Mucosa of descending colon (tissue), 3 donors: ENCODE measurements around the gene FADS2. TPM values are rescaled to one million over a fixed set of nuclear protein-coding genes. Genes with fewer than 3 reads are reported as not detected.

ENCODE experiments used
- ATAC-seq: fragments of 200-7000 bp; cut with Tn5 transposase; one replicate; pipeline ENCODE4 v1.9.1; 2020; ENCODE audit warnings: mild to moderate bottlenecking, moderate library complexity
- DNase-seq, 3 donors: peaks; one replicate each; pipeline ENCODE4 v3.0.0-alpha.2; 2020
- H3K36me3 ChIP-seq: fragments of 200-600 bp; one replicate; pipeline ENCODE4 v1.8.0; 2021; ENCODE audit warnings: low read depth, mild to moderate bottlenecking
- H3K4me1 ChIP-seq: fragments of 200-600 bp; one replicate; pipeline ENCODE4 v1.8.0; 2021; ENCODE audit warnings: low read depth, mild to moderate bottlenecking
- H3K4me3 ChIP-seq: fragments of 200-600 bp; one replicate; pipeline ENCODE4 v1.8.0; 2021; ENCODE audit warnings: mild to moderate bottlenecking
- H3K9me3 ChIP-seq: fragments of 200-600 bp; one replicate; pipeline ENCODE4 v1.8.0; 2021; ENCODE audit warnings: mild to moderate bottlenecking
- intact Hi-C, 2 donors: fragments of 100-400 bp; cut with DNase I in 1 of 2; cut with micrococcal nuclease in 1 of 2; formaldehyde crosslinking; loops; one replicate each; pipeline versions ENCODE4 v1.11.0 to v1.11.1; 2022; cut with DNase I, micrococcal nuclease
- total RNA-seq, 3 donors: library from RNA; stranded (reverse); fragmentation: NEBNext Ultra II Directional in 2 of 3; extraction: Animal tissue kit (Norgen Biotek cat#: 25700) in 2 of 3; gene quantifications; one replicate each; pipeline versions ENCODE4 v1.2.1 to v1.2.4, GENCODE V29; 2021 to 2023
- TF ChIP-seq, protein P1 (sequence below): fragments of 200-600 bp; IDR thresholded peaks from one replicate; pipeline ENCODE4 v1.8.0; 2022; ENCODE audit warnings: antibody characterized with exemption, mild to moderate bottlenecking
- donor health status: DM: no; HTN: no; CAD: no; lungs with moderate emphysema.
- donor health status: DM: no; HTN: no; CAD: no.
- donor health status: DM: no; HTN: yes; CAD: no.

The FADS2 gene
- total RNA-seq, 3 donors from 2014 or later, result 2.5 to 29.3 (median 8.6) TPM

DNA sequence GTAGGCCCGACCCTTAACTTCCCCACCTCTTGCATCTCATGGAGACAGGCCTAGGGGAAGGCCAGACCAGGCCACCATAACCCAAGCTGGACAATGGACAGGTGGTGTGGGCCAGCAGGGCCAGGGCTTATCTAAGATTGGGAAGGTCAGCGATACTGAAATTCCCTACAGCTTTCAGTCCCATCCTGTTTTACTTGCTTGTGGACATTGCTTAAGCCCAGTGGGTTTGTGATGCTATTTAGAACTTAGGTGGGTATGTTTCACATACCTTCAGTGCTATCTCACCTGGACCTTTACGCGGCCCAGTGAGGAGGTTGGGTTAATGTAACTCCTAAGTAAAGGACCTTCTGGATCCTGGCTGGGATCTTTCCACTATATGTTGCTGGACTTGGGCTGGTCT, 1.7 kb downstream of the FADS2 start:
- H3K4me1 ChIP-seq, result peaks cover 9% of the 10 kb centered on the region
- no peaks in the 10 kb centered on the region for H3K9me3 ChIP-seq
- ATAC-seq (no peak), DNase-seq (no peak)
- intact Hi-C loops, result no loop called here
- H3K4me3 ChIP-seq, result no peak overlapping the region
- H3K36me3 ChIP-seq, result no peaks in the 10 kb centered on the region
- TF ChIP-seq, protein P1, sequence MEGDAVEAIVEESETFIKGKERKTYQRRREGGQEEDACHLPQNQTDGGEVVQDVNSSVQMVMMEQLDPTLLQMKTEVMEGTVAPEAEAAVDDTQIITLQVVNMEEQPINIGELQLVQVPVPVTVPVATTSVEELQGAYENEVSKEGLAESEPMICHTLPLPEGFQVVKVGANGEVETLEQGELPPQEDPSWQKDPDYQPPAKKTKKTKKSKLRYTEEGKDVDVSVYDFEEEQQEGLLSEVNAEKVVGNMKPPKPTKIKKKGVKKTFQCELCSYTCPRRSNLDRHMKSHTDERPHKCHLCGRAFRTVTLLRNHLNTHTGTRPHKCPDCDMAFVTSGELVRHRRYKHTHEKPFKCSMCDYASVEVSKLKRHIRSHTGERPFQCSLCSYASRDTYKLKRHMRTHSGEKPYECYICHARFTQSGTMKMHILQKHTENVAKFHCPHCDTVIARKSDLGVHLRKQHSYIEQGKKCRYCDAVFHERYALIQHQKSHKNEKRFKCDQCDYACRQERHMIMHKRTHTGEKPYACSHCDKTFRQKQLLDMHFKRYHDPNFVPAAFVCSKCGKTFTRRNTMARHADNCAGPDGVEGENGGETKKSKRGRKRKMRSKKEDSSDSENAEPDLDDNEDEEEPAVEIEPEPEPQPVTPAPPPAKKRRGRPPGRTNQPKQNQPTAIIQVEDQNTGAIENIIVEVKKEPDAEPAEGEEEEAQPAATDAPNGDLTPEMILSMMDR, result no peak

DNA sequence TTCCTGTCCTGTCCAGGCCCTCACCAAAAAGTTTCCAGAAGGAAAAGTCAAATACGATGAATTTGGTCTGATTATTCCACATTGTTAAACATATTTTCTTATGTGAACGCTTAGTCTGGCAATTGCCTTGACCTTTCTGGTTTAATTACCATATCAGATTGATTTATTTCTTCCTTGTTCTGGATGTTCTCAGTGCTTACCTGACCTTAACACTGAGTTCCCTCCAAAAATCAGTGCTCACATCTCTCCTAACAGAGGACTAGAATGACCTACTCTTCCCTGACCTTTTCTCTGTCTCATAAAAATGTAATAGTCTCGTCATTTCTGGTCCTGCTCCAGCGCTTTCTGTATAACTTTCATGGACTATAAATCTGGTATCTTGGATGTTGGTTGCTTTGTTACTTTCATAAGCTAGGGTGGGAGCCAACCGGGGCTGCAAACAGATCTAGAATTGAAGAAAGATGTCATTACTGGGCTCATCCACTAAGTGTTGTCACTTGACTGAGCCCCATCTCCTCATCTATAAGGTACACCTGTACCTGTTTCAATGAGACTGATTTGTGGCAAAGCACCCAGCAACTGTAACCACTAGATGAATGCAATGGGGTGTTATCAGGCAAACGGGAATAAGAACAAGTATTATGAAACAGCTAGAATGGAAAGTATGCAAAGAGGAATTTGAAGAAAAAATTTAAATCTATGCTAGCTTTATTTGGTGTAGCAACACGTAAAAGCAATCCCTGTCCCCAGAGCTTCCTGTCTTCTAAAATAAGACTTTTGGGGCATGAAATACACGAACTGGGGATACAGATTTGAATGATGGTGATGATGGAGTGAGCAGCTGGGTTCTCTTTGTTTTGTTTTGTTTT, 2.4 kb downstream of the FADS2 start:
- ATAC-seq (no peak), DNase-seq (no peak)
- Histone ChIP-seq H3K9me3 (no peaks in the 10 kb centered on the region), H3K36me3 (no peaks in the 10 kb centered on the region), H3K4me1 (peaks cover 9% of the 10 kb centered on the region), H3K4me3 (no peak overlapping the region)
- intact Hi-C loops, result no loop called here
- TF ChIP-seq, protein P1, result no peak

DNA sequence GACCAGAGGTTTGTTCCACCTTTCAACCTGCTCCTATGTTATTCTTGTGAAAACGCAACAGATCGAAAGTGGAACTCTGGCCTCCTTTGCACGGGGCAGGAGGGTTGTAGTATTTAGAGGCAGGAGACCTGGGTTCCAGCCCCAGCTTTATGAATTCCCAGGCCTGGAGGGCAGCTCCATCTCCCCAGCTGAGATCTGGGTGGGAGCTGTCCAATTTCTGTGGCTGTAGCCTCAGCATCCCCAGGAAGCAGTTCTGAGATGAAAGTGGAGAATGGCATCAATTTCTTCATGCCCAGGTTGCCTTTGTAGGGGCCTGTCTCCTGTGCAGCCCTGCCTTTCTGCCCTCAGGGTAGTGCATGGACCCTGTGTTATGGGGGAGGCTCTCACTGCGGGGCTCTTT, 4.1 kb downstream of the FADS2 start:
- Histone ChIP-seq H3K36me3 (no peaks in the 10 kb centered on the region), H3K9me3 (no peaks in the 10 kb centered on the region), H3K4me3 (no peak overlapping the region), H3K4me1 (peaks cover 9% of the 10 kb centered on the region)
- ATAC-seq, result no peak
- intact Hi-C loops, result no loop called here
- TF ChIP-seq, protein P1, result no peak
- DNase-seq, result no peak

DNA sequence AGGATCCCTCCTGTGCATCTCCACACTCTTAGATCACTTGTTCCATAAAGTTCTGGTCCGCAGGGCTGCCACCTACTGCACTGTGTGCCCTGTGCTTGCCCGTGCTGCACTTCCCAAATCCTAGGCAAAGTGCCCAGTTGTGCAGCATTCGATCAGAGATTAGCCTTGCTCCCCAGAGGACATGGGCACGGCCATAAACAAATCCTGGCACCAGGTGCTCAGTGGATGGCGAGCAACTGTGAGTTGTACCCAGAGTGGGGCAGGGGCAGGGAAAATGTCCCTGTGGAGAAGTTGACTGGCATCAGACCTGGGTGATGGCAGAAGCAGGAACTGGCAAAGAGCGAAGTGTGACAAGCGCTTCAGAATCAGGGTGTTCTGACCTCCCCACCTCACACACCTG, 4.7 kb downstream of the FADS2 start:
- no peaks in the 10 kb centered on the region for H3K36me3 ChIP-seq
- no peak overlapping the region for H3K4me3 ChIP-seq
- H3K9me3 ChIP-seq, result no peaks in the 10 kb centered on the region
- intact Hi-C loops, result no loop called here
- H3K4me1 ChIP-seq, result peaks cover 4% of the 10 kb centered on the region
- ATAC-seq (no peak), DNase-seq (no peak)
- TF ChIP-seq, protein P1, result no peak

DNA sequence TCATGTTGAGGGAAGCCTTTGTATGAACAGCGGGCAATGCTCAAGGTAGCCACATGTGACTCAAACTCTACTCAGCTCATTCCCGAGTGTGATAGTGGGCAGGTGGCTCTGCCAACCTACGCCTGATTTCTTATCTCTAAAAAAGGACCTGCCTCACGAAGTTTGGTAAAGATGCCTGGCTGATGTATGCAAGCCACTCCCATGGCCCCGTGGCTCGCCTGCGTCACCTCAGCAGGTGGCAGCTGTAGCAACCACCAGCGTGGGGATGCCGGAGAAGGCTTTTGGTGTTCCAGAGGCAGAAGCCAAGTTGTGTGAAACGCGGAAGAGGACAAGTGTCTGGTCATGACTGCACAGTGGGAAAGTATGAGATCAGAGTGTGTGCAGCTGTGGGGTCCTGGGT, 5.4 kb downstream of the FADS2 start:
- intact Hi-C loops, result no loop called here
- TF ChIP-seq, protein P1, result no peak
- no peaks in the 10 kb centered on the region for H3K4me1 ChIP-seq
- no peaks in the 10 kb centered on the region for H3K36me3 ChIP-seq
- no peaks in the 10 kb centered on the region for H3K9me3 ChIP-seq
- H3K4me3 ChIP-seq, result no peak overlapping the region
- DNase-seq, result no peak
- ATAC-seq, result no peak
